Heart left ventricle (tissue), 16 donors: ENCODE measurements around the gene UVRAG. TPM values are rescaled to one million over a fixed set of nuclear protein-coding genes. Genes with fewer than 3 reads are reported as not detected.
A peak's percentile ranks its signal among the peaks of the same experiment; 100 is the strongest.

Experiments
- ATAC-seq, 4 donors: fragments of 200-7000 bp; cut with Tn5 transposase; one replicate each; pipeline ENCODE4 v1.9.1; 2020 to 2022; ENCODE audit warnings: moderate library complexity in 4 of 4, mild to moderate bottlenecking in 3 of 4, moderate number of reproducible peaks in 1 of 4
- DNase-seq, 5 donors: peaks; one replicate each; pipeline ENCODE4 v3.0.0-alpha.2; 2020
- H3K27ac ChIP-seq, 12 donors: fragments of 200-600 bp; sonication (generic) in 4 of 12; one replicate each; pipeline versions ENCODE4 v1.5.0 to v1.8.0; 2016 to 2022; ENCODE audit warnings: mild to moderate bottlenecking in 2 of 12
- H3K27me3 ChIP-seq, 9 donors: fragments of 200-600 bp; sonication (generic) in 2 of 9; one replicate each; pipeline versions ENCODE4 v1.5.1 to v1.8.0; 2016 to 2022; ENCODE audit warnings: mild to moderate bottlenecking in 3 of 9
- H3K36me3 ChIP-seq, 9 donors: fragments of 200-600 bp; sonication (generic) in 2 of 9; one replicate each; pipeline versions ENCODE4 v1.5.0 to v1.8.0; 2018 to 2022; ENCODE audit warnings: mild to moderate bottlenecking in 2 of 9
- H3K4me1 ChIP-seq, 12 donors: fragments of 200-600 bp; sonication (generic) in 4 of 12; one replicate each; pipeline versions ENCODE4 v1.5.0 to v1.8.0; 2016 to 2022; ENCODE audit warnings: mild to moderate bottlenecking in 3 of 12
- H3K4me3 ChIP-seq, 12 donors: fragments of 200-600 bp; sonication (generic) in 4 of 12; one replicate each; pipeline versions ENCODE4 v1.5.0 to v1.8.0; 2017 to 2022; ENCODE audit warnings: mild to moderate bottlenecking in 9 of 12, moderate library complexity in 4 of 12
- H3K9me3 ChIP-seq, 12 donors: fragments of 200-600 bp; sonication (generic) in 4 of 12; one replicate each; pipeline versions ENCODE4 v1.5.0 to v1.8.0; 2016 to 2022; ENCODE audit warnings: mild to moderate bottlenecking in 1 of 12
- CTCF ChIP-seq, 12 donors: fragments of 200-600 bp; sonication (generic) in 4 of 12; IDR thresholded peaks; one replicate each; pipeline versions ENCODE4 v1.5.0 to v1.8.0; 2018 to 2022; ENCODE audit warnings: antibody characterized with exemption in 12 of 12, mild to moderate bottlenecking in 5 of 12
- POLR2A ChIP-seq, 2 donors: fragments of 450-650 bp; IDR thresholded peaks; one replicate each; pipeline ENCODE4 v1.6.1; 2017; ENCODE audit warnings: antibody characterized with exemption in 2 of 2, mild to moderate bottlenecking in 2 of 2, moderate library complexity in 2 of 2
- WGBS, 4 donors: extraction: QIAGEN DNeasy Blood & Tissue Kit in 2 of 4; methylation state at CpG; one replicate each; pipeline versions ENCODE4 v1.1.5 to v1.1.7; 2013 to 2018; 5-methylcytosine and 5-hydroxymethylcytosine counted together
- intact Hi-C, 10 donors: fragments of 100-400 bp; cut with DNase I; formaldehyde crosslinking; loops; one replicate each; pipeline versions ENCODE4 v1.11.1 to v1.14.2; 2022
- polyA plus RNA-seq, 2 donors: library from polyadenylated mRNA; stranded (reverse); fragments of 200-250 nt; gene quantifications; one replicate each; pipeline ENCODE4 v1.2.3, GENCODE V29; 2013
- total RNA-seq, 9 donors: library from RNA; depleted of rRNA in 2 of 9; stranded (reverse); fragments of >200 nt in 2 of 9; fragmentation: NEBNext Ultra II Directional in 3 of 9; extraction: Animal tissue kit (Norgen Biotek cat#: 25700) in 3 of 9; gene quantifications; one replicate each; pipeline versions ENCODE4 v1.1.0 to v1.2.4, GENCODE V29; 2016 to 2023
- donor health status: ischemic (EF 13 %, LVEDD 7.1; RV severe dilation, severe dysfunction).
- donor health status: healthy with polysubstance abuse.
- donor health status: DM: no; HTN: yes; CAD: no.
- donor health status: DM: no; HTN: no; CAD: no.
- donor health status: ischemic (EF 25% LVEDD 6.9; RV normal size, moderate dysfunction).
- donor health status: ischemic (EF 25% LVEDD 5.7; RV mildly dilated, moderate dysfunction).
- donor health status: healthy.
- donor health status: DM: yes; HTN: yes; CAD: no.
- donor health status: ischemic (EF 35%, LVEDD 5.7; RV mildly dilated, moderate dysfunction).
- donor health status: nonischemic (EF 11% LVEDD 7.7; RV severe dilation, severe dysfunction).
- donor health status: DM: yes; HTN: yes; CAD: no.
- donor health status: PGD.
- donor health status: ischemic (EF 29% LVEDD 5.4; RV normal size, mild dysfunction).
- donor health status: nonischemic (EF 23%, LVEDD 6.1; RV moderate dilation, normal function).

The UVRAG gene
- total and polyA plus RNA-seq, 11 donors: 4.5 to 22.6 (median 15.0) TPM

- Histone ChIP-seq H3K27ac (peak overlapping the region in 4 of 12 donors; percentile 17 to 82 (median 26)), H3K4me1 (peaks cover 0 to 31% (median under 1%) of the 10 kb centered on the region in 12 donors), H3K27me3 (no peaks in the 10 kb centered on the region), H3K36me3 (peaks cover 0 to 26% (median 12%) of the 10 kb centered on the region in 9 donors), H3K4me3 (no peak overlapping the region), H3K9me3 (no peaks in the 10 kb centered on the region)
- TF ChIP-seq CTCF (IDR thresholded peaks at IDR 0.05) (no peak), POLR2A (IDR thresholded peaks at IDR 0.05) (no peak)
- 72 to 81% (median 78%) methylated on average over 6 of the region's 6 CpGs for WGBS, 4 donors
- peak in 2 of 4 donors; percentile 45 to 59 for ATAC-seq
- intact Hi-C loops: no loop called here
- DNase-seq: no peak
Measured at GRCh38 chr11:75891947-75892739, 77.1 kb downstream of the UVRAG start.

- H3K36me3 ChIP-seq: peaks cover 0 to 26% (median 12%) of the 10 kb centered on the region in 9 donors
- H3K9me3 ChIP-seq: no peaks in the 10 kb centered on the region
- intact Hi-C loops: no loop called here
- DNase-seq: no peak
- H3K4me1 ChIP-seq: peaks cover 0 to 31% (median under 1%) of the 10 kb centered on the region in 12 donors
- ATAC-seq: no peak
- no peak for TF ChIP-seq POLR2A (IDR thresholded peaks at IDR 0.05)
- H3K27me3 ChIP-seq: no peaks in the 10 kb centered on the region
- H3K27ac ChIP-seq: peak overlapping the region in 1 of 12 donors; percentile 82
- H3K4me3 ChIP-seq: no peak overlapping the region
- 91 to 94% (median 93%) methylated on average over 4 of the region's 4 CpGs for WGBS, 4 donors
Measured at GRCh38 chr11:75893251-75893650, 78.2 kb downstream of the UVRAG start.

GRCh38 chr11:75894036-75894585 lies 79.1 kb downstream of the UVRAG start:
- ATAC-seq (no peak), DNase-seq (no peak)
- no peak overlapping the region for H3K4me3 ChIP-seq
- peaks cover 0 to 21% (median 12%) of the 10 kb centered on the region in 9 donors for H3K36me3 ChIP-seq
- no peaks in the 10 kb centered on the region for H3K27me3 ChIP-seq
- TF ChIP-seq CTCF (IDR thresholded peaks at IDR 0.05) (no peak), POLR2A (IDR thresholded peaks at IDR 0.05) (no peak)
- peak overlapping the region in 1 of 12 donors; percentile 82 for H3K27ac ChIP-seq
- no peaks in the 10 kb centered on the region for H3K9me3 ChIP-seq
- H3K4me1 ChIP-seq: peaks cover 0 to 31% (median under 1%) of the 10 kb centered on the region in 12 donors
- WGBS, 4 donors: 80 to 86% (median 84%) methylated on average over 3 of the region's 3 CpGs
- intact Hi-C loops: loop anchor here in 1 of 10 donors (2.0 kb wide), 1 partner anchor 257 kb away; no protein-coding TSS in a partner anchor

GRCh38 chr11:75896843-75897419 lies 81.9 kb downstream of the UVRAG start:
- Histone ChIP-seq H3K4me1 (peaks cover 0 to 25% (median 5%) of the 10 kb centered on the region in 12 donors), H3K36me3 (peaks cover 0 to 19% (median 12%) of the 10 kb centered on the region in 9 donors), H3K27ac (no peak overlapping the region), H3K4me3 (no peak overlapping the region), H3K27me3 (no peaks in the 10 kb centered on the region), H3K9me3 (no peaks in the 10 kb centered on the region)
- peak in 2 of 4 donors; percentile 33 to 43 for ATAC-seq
- TF ChIP-seq CTCF (IDR thresholded peaks at IDR 0.05) (peak; percentile 56 to 83 (median 74)), POLR2A (IDR thresholded peaks at IDR 0.05) (no peak)
- no peak for DNase-seq
- intact Hi-C loops: loop anchor here (1.0 to 5.0 kb wide), 8 partner anchors 255 to 422 kb away; partner anchors contain the start of gene WNT11 (in 2 of the 10)
- 29 to 40% (median 33%) methylated on average over 4 of the region's 4 CpGs for WGBS, 4 donors
